GM19351 (cell line): ENCODE data around the gene PTPRU.
"Not testable (repeated sequence)": the region's sequence is repeated elsewhere in the genome, so short reads cannot be mapped to it uniquely, and the experiment has no call there.

Experiments used
- ATAC-seq: cut with Tn5 transposase; IDR thresholded peaks from one replicate; pipeline ENCODE4 v1.9.1; 2021; ENCODE audit warnings: mild to moderate bottlenecking, moderate library complexity; ENCODE audit not compliant: unreplicated experiment

PTPRU gene

GRCh38 chr1:29221296-29221695 lies 15.0 kb upstream of the PTPRU start:
- no peak for ATAC-seq

GRCh38 chr1:29222260-29222659 lies 14.1 kb upstream of the PTPRU start:
- not testable (repeated sequence) for ATAC-seq

GRCh38 chr1:29222686-29223085 lies 13.6 kb upstream of the PTPRU start:
- no peak for ATAC-seq

GRCh38 chr1:29223521-29223920 lies 12.8 kb upstream of the PTPRU start:
- ATAC-seq, result no peak

GRCh38 chr1:29224356-29224837 lies 11.9 kb upstream of the PTPRU start:
- no peak for ATAC-seq

- no peak for ATAC-seq
These were observed 11.0 kb upstream of the PTPRU start for GRCh38 chr1:29225361-29225760.

- no peak for ATAC-seq
These were observed 8.8 kb upstream of the PTPRU start for GRCh38 chr1:29227511-29227910.

- no peak for ATAC-seq
These were observed 6.1 kb upstream of the PTPRU start for GRCh38 chr1:29230204-29230552.

- peak; percentile 95 for ATAC-seq
These were observed 5.6 kb upstream of the PTPRU start, which contains the start of gene MECR for GRCh38 chr1:29230553-29231378. MECR (minus strand) TSS chr1:29230934; CDS start chr1:29230906, 28 bp downstream.

GRCh38 chr1:29232387-29232786 lies 3.9 kb upstream of the PTPRU start:
- no peak for ATAC-seq

- no peak for ATAC-seq
These were observed 2.6 kb upstream of the PTPRU start for GRCh38 chr1:29233693-29234092.

- ATAC-seq, result no peak
These were observed 1.9 kb upstream of the PTPRU start for GRCh38 chr1:29234471-29234870.

GRCh38 chr1:29234881-29235280 lies 1.4 kb upstream of the PTPRU start:
- ATAC-seq, result not testable (repeated sequence)

GRCh38 chr1:29236712-29237128 lies 398 bp downstream of the PTPRU start:
- no peak for ATAC-seq

- ATAC-seq, result no peak
These were observed 953 bp downstream of the PTPRU start for GRCh38 chr1:29237129-29237821.

- no peak for ATAC-seq
These were observed 1.7 kb downstream of the PTPRU start for GRCh38 chr1:29237852-29238619.

- no peak for ATAC-seq
These were observed 2.3 kb downstream of the PTPRU start for GRCh38 chr1:29238620-29239002.

- ATAC-seq, result no peak
These were observed 2.8 kb downstream of the PTPRU start for GRCh38 chr1:29239142-29239541.

- ATAC-seq, result no peak
These were observed 4.1 kb downstream of the PTPRU start for GRCh38 chr1:29240400-29240837.

GRCh38 chr1:29240986-29241385 lies 4.7 kb downstream of the PTPRU start:
- ATAC-seq, result no peak
